Stimulated activated CD8-positive, alpha-beta memory T cell treated with anti-CD3 and anti-CD28 coated beads, Interleukin-12 subunit alpha, Interleukin-12 subunit beta, amount 100 ng/mL, for 24 hours (primary cell): ENCODE data around the gene ACTRT2.

ENCODE experiments used
- DNase-seq: peaks from one replicate; pipeline ENCODE4 v3.0.0-alpha.2; 2020; ENCODE audit errors: extremely low read depth

ACTRT2 gene

DNA sequence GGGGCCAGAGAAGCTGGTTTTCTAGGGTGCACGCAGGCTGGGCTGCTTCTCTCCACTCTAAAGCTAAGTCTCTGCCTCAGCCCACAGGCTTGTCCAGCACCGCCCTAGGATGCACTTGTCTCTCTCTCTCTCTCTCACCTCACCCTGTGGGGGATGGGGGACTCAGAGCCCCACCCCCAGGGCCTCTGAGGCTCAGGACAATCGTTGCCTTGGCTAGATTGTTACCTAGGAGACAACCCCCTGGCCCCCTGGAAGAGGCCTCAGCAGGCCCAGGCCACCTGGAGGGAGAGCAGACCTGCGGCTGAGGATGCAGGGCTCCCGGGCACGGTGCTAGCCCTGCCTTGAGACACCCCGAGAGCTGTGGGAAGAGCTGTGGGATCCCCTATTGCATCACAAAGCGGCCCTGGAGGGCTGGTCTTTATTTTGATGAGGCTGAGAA lies at the start of gene ACTRT2:
ACTRT2 (plus strand) TSS at position 235 of the 439 bp plus-strand sequence. CDS start 220 bp downstream, outside the sequence.
- no peak for DNase-seq

DNA sequence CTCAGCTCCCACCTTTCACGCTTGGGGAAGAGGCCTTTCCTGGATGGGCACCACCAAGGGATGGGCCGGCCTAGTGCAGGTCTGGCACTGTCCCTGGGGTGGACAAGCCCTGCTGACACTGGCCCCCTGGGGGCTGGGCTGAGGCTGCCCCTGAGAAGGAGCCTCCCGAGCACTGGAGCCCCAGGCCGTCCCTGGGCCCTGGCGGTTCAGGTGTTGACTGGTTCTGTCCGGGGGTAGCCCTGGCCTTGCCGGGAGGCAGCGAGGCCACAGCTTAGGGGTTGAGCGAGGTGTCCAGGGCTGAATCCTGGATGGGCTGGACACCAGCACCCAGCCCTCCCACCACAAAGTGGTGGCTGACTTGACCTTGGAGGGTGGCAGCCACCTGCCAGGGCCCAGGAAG lies 49.7 kb upstream of the ACTRT2 start:
- DNase-seq: no peak

- DNase-seq: no peak
Observed at GRCh38 chr1:2972011-2972878, 49.0 kb upstream of the ACTRT2 start.

- DNase-seq: no peak
Observed at GRCh38 chr1:2972879-2973575, 48.2 kb upstream of the ACTRT2 start.

DNA sequence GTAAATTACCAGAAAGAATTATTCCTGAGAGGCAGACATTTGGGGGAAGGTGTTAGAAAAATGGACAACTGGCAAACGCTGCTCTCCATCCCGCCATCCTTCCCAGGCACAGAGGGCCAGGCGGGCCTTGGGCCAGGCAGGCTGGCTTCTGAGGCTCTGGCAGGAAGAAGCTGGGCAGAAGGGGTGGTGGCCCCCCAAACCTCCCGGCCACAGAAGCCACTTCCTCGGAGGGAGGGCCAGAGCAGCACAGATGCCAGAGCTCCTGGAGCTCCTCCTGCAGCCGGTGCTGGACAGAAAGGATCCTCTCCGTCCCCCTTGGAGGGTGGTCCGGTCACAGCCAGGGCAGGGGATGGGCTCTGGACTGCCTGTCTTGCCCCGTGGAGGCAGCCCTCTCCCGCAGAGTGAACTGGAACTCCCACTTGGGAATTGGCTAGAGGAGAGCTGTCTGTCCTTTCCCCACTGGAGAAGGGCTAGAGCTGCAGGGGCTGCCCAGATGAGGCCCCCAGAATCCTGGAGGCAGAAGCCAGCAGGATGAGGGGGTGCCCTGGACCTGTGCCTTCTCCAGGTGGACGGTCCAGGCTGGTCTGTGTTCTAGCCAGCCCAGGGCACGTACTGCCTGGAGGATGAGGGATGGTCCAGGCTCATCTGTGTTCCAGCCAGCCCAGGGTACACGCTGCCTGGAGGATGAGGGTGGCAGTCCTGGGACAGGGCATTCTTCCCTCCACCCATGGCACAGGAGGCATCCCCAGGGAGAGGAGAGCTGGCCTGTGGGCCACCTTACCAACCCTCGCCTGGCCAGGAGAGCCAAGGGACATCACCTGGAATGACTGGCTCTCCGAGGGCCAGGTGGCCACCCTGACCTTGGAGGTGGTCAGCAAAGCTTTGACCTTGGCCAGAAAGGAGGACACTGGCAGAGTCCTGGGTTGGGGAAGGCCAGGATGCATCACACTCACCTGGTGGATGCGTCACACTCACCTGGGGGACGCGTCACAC lies 47.4 kb upstream of the ACTRT2 start:
- no peak for DNase-seq

DNA sequence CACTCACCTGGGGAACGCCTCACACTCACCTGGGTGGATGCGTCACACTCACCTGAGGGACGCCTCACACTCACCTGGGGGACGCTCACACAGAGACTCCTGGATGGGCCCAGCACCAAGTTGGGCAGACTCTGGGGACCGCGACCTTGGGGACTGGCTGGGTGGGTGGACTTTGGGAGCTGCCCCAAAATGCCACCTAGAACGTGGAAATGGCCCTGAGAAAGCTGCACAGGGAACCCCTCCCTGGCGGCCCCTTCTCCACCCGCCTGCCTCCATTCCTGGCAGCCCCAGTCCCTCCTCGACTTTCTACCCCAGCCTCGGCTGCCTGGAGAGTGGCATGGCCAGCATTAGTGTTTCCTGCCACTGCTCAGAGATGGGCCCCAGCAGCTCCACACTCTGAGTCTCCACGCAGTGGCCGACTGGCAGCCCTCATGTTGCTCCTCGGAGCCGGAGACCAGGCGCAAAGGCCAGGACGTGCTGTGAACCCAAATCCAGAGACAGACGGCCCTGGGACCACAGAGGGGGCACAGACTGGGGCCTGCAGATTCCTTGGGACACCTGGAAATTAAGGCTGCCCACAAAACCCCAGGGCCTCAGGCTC lies 46.5 kb upstream of the ACTRT2 start:
- DNase-seq: no peak

DNA sequence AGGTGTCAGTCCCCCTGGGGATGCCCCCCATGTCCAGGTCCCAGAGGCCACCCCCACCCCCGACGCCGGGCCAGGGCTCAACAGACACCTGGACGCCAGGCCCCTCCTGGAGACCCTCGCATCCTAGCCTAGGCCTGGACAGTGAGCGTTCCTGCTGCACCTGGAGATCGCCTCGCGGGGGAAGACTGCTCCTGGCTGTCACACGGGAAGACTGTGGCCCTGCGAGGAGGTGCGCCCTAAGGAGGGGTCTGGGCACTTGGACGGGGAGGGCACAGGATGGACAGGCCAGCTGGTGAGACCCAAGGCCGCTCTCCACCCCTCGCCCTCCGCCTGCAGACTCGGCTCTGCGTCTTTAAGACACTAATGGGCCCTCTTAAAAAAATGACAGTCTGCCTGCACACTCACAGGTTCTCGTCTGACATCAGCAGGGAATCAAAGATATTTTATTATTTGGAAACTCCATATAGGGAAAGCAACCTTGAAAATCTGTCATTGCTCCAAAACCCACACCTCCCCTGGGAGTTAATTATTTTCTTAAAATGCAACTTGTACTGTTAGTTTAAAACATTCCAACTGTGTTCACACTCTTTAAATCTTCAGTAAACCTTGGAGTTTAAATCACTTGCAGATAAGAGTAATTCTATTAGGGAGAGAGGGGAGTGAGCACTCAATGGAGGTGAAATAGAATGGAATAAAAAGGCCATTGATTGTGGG lies 45.6 kb upstream of the ACTRT2 start:
- DNase-seq: no peak

GRCh38 chr1:2976180-2976562 lies 45.1 kb upstream of the ACTRT2 start:
- DNase-seq: no peak

DNA sequence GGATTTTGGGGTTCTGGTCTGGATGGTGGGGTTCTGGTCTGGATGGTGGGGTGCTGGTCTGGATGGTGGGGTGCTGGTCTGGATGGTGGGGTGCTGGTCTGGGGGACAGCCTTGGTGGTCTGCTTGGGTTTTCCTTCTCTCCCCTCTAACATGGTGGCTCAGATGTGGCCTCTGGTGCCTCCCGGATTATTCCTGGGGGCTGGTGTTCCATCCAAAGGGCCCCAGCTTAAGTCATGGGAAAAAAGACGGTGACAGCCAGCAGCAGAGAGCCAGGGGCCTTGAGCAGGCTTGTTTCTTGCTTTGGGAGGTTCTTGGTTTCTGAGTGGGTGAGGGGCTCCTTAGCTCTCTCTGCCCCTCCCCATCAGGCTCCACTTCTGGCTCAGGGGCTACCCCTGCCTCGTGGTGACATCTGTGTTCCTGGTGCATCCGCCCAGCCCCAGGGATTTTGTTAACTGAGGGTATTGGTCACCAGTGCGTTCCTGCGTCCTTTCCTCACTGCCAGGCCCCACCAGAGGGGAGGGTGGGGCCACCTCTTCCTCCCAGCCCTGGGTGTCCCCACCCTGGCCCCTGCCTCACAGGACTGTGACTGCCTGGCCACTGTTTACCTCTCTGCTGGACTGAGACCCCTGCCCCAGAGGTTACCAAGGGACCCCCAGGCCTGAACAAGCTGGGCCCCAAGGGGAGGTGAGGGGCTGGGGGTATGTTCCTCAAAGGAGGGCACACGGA lies 43.2 kb upstream of the ACTRT2 start:
- no peak for DNase-seq

GRCh38 chr1:2978691-2979190 lies 42.5 kb upstream of the ACTRT2 start:
- DNase-seq: no peak

- DNase-seq: no peak
Observed at GRCh38 chr1:2979191-2980072, 41.8 kb upstream of the ACTRT2 start.

- no peak for DNase-seq
Observed at GRCh38 chr1:2980073-2980791, 41.0 kb upstream of the ACTRT2 start.

DNA sequence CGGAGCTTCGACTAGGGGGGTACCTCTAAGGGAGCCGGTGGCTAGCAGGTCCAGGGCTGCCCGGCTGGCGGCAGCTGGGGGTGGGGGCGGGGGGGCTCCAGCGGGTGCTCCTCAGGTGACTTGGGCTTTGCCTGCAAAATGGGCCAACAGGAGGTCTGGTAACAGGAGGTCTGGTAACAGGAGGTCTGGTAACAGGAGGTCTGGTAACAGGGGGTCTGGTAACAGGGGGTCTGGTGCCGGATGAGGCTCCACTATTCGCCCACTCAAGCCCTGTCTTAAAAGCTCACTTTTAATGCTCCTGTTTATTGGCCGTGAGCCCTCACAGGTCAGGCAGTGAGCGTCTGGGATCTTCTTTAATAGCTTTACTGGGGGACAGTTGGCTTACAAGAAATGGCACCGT lies 40.4 kb upstream of the ACTRT2 start:
- DNase-seq: no peak

DNA sequence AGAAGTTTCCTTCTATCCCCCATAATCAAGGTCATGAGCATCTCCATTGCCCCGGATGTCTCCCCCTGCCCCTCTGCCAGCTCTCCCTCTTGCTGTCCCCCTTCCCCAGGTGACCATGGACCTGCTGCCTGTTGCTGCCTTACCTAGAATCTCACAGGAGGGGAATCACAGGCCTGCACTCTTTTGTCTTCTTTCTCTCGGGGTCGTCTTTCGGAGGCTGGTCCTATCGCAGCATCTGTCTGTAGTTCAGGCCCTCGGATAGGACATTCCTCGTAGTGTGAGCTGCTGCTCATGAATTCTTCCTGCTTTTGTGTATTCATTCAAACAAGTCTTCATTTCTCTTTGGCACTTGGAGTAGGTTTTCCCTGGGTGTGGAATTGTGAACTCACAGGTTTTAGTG lies 39.9 kb upstream of the ACTRT2 start:
- DNase-seq: no peak

GRCh38 chr1:2981981-2982614 lies 39.2 kb upstream of the ACTRT2 start:
- DNase-seq: no peak

GRCh38 chr1:2982615-2983318 lies 38.5 kb upstream of the ACTRT2 start:
- no peak for DNase-seq

GRCh38 chr1:2983319-2983705 lies 38.0 kb upstream of the ACTRT2 start:
- DNase-seq: no peak
